GM23248 (cell line): ENCODE data around the gene ZNF778. TPM values are rescaled to one million over a fixed set of nuclear protein-coding genes. Genes with fewer than 3 reads are reported as not detected.

Source experiments
- DNase-seq: peaks from one replicate; pipeline ENCODE4 v3.0.0-alpha.2; 2015
- H2AFZ ChIP-seq: fragments of 200-600 bp; sonication (generic); 2 replicates; pipeline ENCODE4 v1.6.1; 2016; ENCODE audit warnings: antibody characterized with exemption
- H3F3A ChIP-seq: fragments of 200-600 bp; sonication (generic); 2 replicates; pipeline ENCODE4 v1.6.1; 2016; ENCODE audit warnings: mild to moderate bottlenecking, antibody characterized with exemption, mixed run types; ENCODE audit not compliant: insufficient read depth
- H3K27ac ChIP-seq: fragments of 200-600 bp; sonication (generic); 2 replicates; pipeline ENCODE4 v1.5.1; 2016; ENCODE audit warnings: mild to moderate bottlenecking
- H3K27me3 ChIP-seq: fragments of 200-600 bp; sonication (generic); replicated peaks from 2 replicates; pipeline ENCODE4 v1.6.1; 2016; ENCODE audit warnings: mild to moderate bottlenecking; ENCODE audit not compliant: insufficient read depth
- H3K36me3 ChIP-seq: fragments of 200-600 bp; sonication (generic); 2 replicates; pipeline ENCODE4 v1.6.1; 2016; ENCODE audit warnings: low read depth, mild to moderate bottlenecking
- H3K4me1 ChIP-seq: fragments of 200-600 bp; sonication (generic); 2 replicates; pipeline ENCODE4 v1.6.1; 2016; ENCODE audit warnings: mild to moderate bottlenecking; ENCODE audit not compliant: insufficient read depth
- H3K4me2 ChIP-seq: fragments of 200-600 bp; sonication (generic); one replicate; pipeline ENCODE4 v1.6.1; 2016; ENCODE audit warnings: mild to moderate bottlenecking; ENCODE audit not compliant: unreplicated experiment
- H3K4me3 ChIP-seq: fragments of 200-600 bp; sonication (generic); 2 replicates; pipeline ENCODE4 v1.5.1; 2016; ENCODE audit warnings: mild to moderate bottlenecking
- H3K79me2 ChIP-seq: fragments of 200-600 bp; sonication (generic); 2 replicates; pipeline ENCODE4 v1.6.1; 2016; ENCODE audit warnings: mild to moderate bottlenecking; ENCODE audit not compliant: insufficient read depth
- H3K9ac ChIP-seq: fragments of 200-600 bp; sonication (generic); 2 replicates; pipeline ENCODE4 v1.6.1; 2016; ENCODE audit warnings: mild to moderate bottlenecking
- H3K9me2 ChIP-seq: fragments of 200-600 bp; sonication (generic); 2 replicates; pipeline ENCODE4 v1.6.1; 2016; ENCODE audit warnings: mixed run types, mild to moderate bottlenecking, moderate library complexity; ENCODE audit not compliant: insufficient read depth
- H3K9me3 ChIP-seq: fragments of 200-600 bp; sonication (generic); one replicate; pipeline ENCODE4 v1.6.1; 2017; ENCODE audit warnings: low read depth
- H4K20me1 ChIP-seq: fragments of 200-600 bp; sonication (generic); 2 replicates; pipeline ENCODE4 v1.6.0; 2016; ENCODE audit not compliant: insufficient read depth
- EZH2 ChIP-seq: fragments of 200-600 bp; sonication (generic); IDR thresholded peaks from 2 replicates; pipeline ENCODE4 v1.6.1; 2018; ENCODE audit warnings: antibody characterized with exemption, mild to moderate bottlenecking; ENCODE audit not compliant: insufficient read depth, poor library complexity, severe bottlenecking
- EZH2phosphoT487 ChIP-seq: fragments of 200-600 bp; sonication (generic); IDR thresholded peaks from 2 replicates; pipeline ENCODE4 v1.6.1; 2018; ENCODE audit warnings: antibody characterized with exemption, moderate library complexity, mild to moderate bottlenecking, low read depth; ENCODE audit not compliant: insufficient read depth
- WGBS, 2 experiments: methylation state at CpG; one replicate each; pipeline ENCODE4 v1.1.6; 2015 to 2017; ENCODE audit warnings: low lambda C conversion rate in 2 of 2, low coverage in 1 of 2; ENCODE audit errors: missing lambda C conversion rate in 2 of 2; 5-methylcytosine and 5-hydroxymethylcytosine counted together
- in situ Hi-C: fragments of 300-500 bp; cut with MboI; formaldehyde crosslinking; loops from 2 replicates; pipeline ENCODE4 v1.15.0; 2020
- polyA plus RNA-seq: library from polyadenylated mRNA; unstranded; fragments of >200 nt; fragmentation: Nextera tagmentation; extraction: Ambion mirVana; gene quantifications from 2 replicates; pipeline ENCODE4 v1.2.1, GENCODE V29; 2016
- total RNA-seq: library from RNA; depleted of rRNA; stranded (reverse); fragments of >200 nt; shearing (Covaris generic); gene quantifications from 2 replicates; pipeline ENCODE4 v1.2.3, GENCODE V29; 2014

ZNF778 gene
- total and polyA plus RNA-seq, 2 experiments from 2014 or later, result 3.0 to 3.6 TPM

- H3K4me3 ChIP-seq, result no peak overlapping the region
- 0 out of 2 replicates have a peak, but pooled peaks cover 4% of the 10 kb centered on the region for H3F3A ChIP-seq
- no peaks in the 10 kb centered on the region for H3K9me2 ChIP-seq
- H3K9ac ChIP-seq, result no peak overlapping the region
- in situ Hi-C loops, result no loop called here
- no peak overlapping the region for H2AFZ ChIP-seq
- peaks cover 53% of the 10 kb centered on the region for H3K79me2 ChIP-seq
- H3K4me1 ChIP-seq, result 0 out of 2 replicates have a peak, but pooled peaks cover 7% of the 10 kb centered on the region
- no peak overlapping the region for H3K27ac ChIP-seq
- no peaks in the 10 kb centered on the region for H3K27me3 ChIP-seq
- H3K36me3 ChIP-seq, result peaks cover 42% of the 10 kb centered on the region; the same call in 1 of the 2 replicates
- no peak for DNase-seq
- no peaks in the 10 kb centered on the region; the same call in 1 of the 2 replicates for H4K20me1 ChIP-seq
- TF ChIP-seq EZH2, result no peak
- no peak for TF ChIP-seq EZH2phosphoT487
- WGBS, 2 experiments, result 96 to 98% methylated on average over 31 to 32 of the region's 32 CpGs
- H3K4me2 ChIP-seq, result no peak overlapping the region
- no peaks in the 10 kb centered on the region for H3K9me3 ChIP-seq
These were observed 53.3 kb downstream of the ZNF778 start for GRCh38 chr16:89270666-89271345.

DNA sequence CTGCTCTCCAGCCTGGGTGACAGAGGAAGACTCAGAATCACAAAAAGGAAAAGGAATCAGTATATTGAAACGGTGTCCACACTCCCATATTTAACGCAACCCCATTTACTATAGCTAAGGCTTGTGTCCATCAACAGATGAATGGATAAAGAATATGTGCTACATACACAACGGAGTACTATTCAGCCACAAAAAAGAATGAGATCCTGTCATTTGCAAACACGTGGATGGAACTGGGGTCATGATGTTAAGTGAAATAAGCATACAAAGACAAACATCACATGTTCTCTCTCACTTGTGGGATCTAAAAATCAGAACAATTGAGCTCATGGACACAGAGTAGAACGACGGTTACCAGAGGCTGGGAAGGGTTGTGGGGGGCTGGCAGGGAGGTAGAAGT, 55.1 kb downstream of the ZNF778 start:
- H3K27me3 ChIP-seq, result no peaks in the 10 kb centered on the region
- TF ChIP-seq EZH2 (no peak), EZH2phosphoT487 (no peak)
- no peaks in the 10 kb centered on the region for H3K9me3 ChIP-seq
- H3K4me1 ChIP-seq, result 0 out of 2 replicates have a peak, but pooled peaks cover 7% of the 10 kb centered on the region
- 98 to 100% methylated on average over 6 of the region's 6 CpGs for WGBS, 2 experiments
- 0 out of 2 replicates have a peak, but pooled peaks cover 4% of the 10 kb centered on the region for H3F3A ChIP-seq
- peaks cover 34% of the 10 kb centered on the region; the same call in 1 of the 2 replicates for H3K36me3 ChIP-seq
- H3K4me2 ChIP-seq, result no peak overlapping the region
- no peaks in the 10 kb centered on the region; the same call in 1 of the 2 replicates for H4K20me1 ChIP-seq
- no peak for DNase-seq
- peaks cover 72% of the 10 kb centered on the region for H3K79me2 ChIP-seq
- H3K9ac ChIP-seq, result no peak overlapping the region
- H3K4me3 ChIP-seq, result no peak overlapping the region
- H2AFZ ChIP-seq, result no peak overlapping the region
- no peak overlapping the region for H3K27ac ChIP-seq
- no peaks in the 10 kb centered on the region for H3K9me2 ChIP-seq
- in situ Hi-C loops, result no loop called here

DNA sequence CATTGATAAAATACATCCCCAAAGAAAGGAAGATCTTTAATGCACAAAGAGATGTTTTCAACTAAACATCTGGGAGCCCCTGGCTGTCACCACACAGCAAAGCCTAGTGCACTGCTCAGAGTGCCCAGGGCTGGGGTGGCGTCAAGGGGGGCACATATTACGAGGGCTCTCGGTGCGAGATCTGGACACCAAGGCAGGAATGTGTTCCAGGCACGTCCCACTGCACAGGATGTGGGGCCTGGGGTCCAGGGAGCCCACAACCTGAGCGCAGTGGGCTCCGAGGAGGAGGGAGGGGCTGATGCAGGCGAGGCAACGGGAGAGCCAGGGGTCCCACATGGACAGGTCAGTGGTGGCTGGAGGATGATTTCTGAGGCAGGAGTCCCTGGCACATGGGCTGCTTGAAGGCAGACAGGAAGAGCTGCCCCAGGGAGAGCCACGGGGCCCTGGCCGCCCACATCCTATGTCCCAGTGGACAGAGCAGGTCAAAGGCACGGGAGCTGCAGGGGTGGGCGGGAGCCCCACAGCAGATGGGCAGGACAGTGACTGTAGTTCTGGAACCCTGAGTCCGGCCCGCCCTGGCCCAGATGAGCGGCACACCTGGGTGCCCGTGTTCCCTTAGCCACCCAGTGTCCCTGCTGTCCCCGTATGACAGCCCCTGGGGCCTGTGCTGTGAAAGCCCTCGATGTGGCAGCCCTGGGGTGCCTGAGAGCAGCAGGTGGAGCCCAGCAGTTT, 56.4 kb downstream of the ZNF778 start:
- H3K79me2 ChIP-seq, result peaks cover 84% of the 10 kb centered on the region
- no peaks in the 10 kb centered on the region for H3K9me3 ChIP-seq
- H3K27me3 ChIP-seq, result no peaks in the 10 kb centered on the region
- no peak overlapping the region for H3K27ac ChIP-seq
- in situ Hi-C loops, result no loop called here
- no peak overlapping the region for H3K4me3 ChIP-seq
- no peak overlapping the region for H2AFZ ChIP-seq
- 0 out of 2 replicates have a peak, but pooled peaks cover 4% of the 10 kb centered on the region for H3F3A ChIP-seq
- no peaks in the 10 kb centered on the region; the same call in 1 of the 2 replicates for H4K20me1 ChIP-seq
- H3K4me1 ChIP-seq, result 0 out of 2 replicates have a peak, but pooled peaks cover 4% of the 10 kb centered on the region
- TF ChIP-seq EZH2 (no peak), EZH2phosphoT487 (no peak)
- DNase-seq, result no peak
- H3K36me3 ChIP-seq, result peaks cover 34% of the 10 kb centered on the region; the same call in 1 of the 2 replicates
- H3K9me2 ChIP-seq, result no peaks in the 10 kb centered on the region
- WGBS, 2 experiments, result 96 to 97% methylated on average over 19 of the region's 19 CpGs
- no peak overlapping the region for H3K9ac ChIP-seq
- H3K4me2 ChIP-seq, result no peak overlapping the region

GRCh38 chr16:89274561-89275283, 57.2 kb downstream of the ZNF778 start:
- H3K79me2 ChIP-seq, result peaks cover 82% of the 10 kb centered on the region
- no peak overlapping the region for H2AFZ ChIP-seq
- no peaks in the 10 kb centered on the region for H3K4me1 ChIP-seq
- H3K9me3 ChIP-seq, result no peaks in the 10 kb centered on the region
- peaks cover 34% of the 10 kb centered on the region; the same call in 1 of the 2 replicates for H3K36me3 ChIP-seq
- no peak overlapping the region for H3K4me2 ChIP-seq
- H3F3A ChIP-seq, result 0 out of 2 replicates have a peak, but pooled peaks cover under 1% of the 10 kb centered on the region
- 92 to 93% methylated on average over 28 to 30 of the region's 30 CpGs for WGBS, 2 experiments
- H3K9me2 ChIP-seq, result no peaks in the 10 kb centered on the region
- no peak overlapping the region for H3K4me3 ChIP-seq
- DNase-seq, result no peak
- no peak overlapping the region for H3K27ac ChIP-seq
- TF ChIP-seq EZH2 (no peak), EZH2phosphoT487 (no peak)
- in situ Hi-C loops, result no loop called here
- H4K20me1 ChIP-seq, result no peaks in the 10 kb centered on the region; the same call in 1 of the 2 replicates
- no peaks in the 10 kb centered on the region for H3K27me3 ChIP-seq
- H3K9ac ChIP-seq, result no peak overlapping the region
